ENCODE data around the gene EXOC1. TPM values are rescaled to one million over a fixed set of nuclear protein-coding genes. Genes with fewer than 3 reads are reported as not detected.
A peak's percentile ranks its signal among the peaks of the same experiment; 100 is the strongest.

EXOC1 gene
- total and polyA plus RNA-seq, 12 donors: 13.1 to 26.3 (median 21.5) TPM

GRCh38 chr4:55876387-55876786 lies 22.9 kb downstream of the EXOC1 start:
- no peak for TF ChIP-seq CTCF (IDR thresholded peaks at IDR 0.05)
- peaks cover 0 to 10% (median 0%) of the 10 kb centered on the region in 9 donors for H3K4me1 ChIP-seq
- H3K4me3 ChIP-seq: no peak overlapping the region
- H3K27me3 ChIP-seq: no peaks in the 10 kb centered on the region
- no peak overlapping the region for H3K27ac ChIP-seq
- peaks cover 0 to 98% (median 46%) of the 10 kb centered on the region in 9 donors for H3K36me3 ChIP-seq
- ATAC-seq: peak in 1 of 8 donors; percentile 35
- intact Hi-C loops (cut with DNase I): no loop called here
- DNase-seq: no peak
- no peaks in the 10 kb centered on the region for H3K9me3 ChIP-seq

- TF ChIP-seq CTCF (IDR thresholded peaks at IDR 0.05): no peak
- intact Hi-C loops (cut with DNase I): no loop called here
- peaks cover 0 to 10% (median 0%) of the 10 kb centered on the region in 9 donors for H3K4me1 ChIP-seq
- H3K4me3 ChIP-seq: no peak overlapping the region
- H3K36me3 ChIP-seq: peaks cover 0 to 98% (median 41%) of the 10 kb centered on the region in 9 donors
- no peak for DNase-seq
- no peaks in the 10 kb centered on the region for H3K9me3 ChIP-seq
- no peaks in the 10 kb centered on the region for H3K27me3 ChIP-seq
- 95% methylated on average over 3 of the region's 3 CpGs for WGBS, 2 donors
- H3K27ac ChIP-seq: no peak overlapping the region
- no peak for ATAC-seq
Measured at GRCh38 chr4:55879224-55879623, 25.8 kb downstream of the EXOC1 start.

- TF ChIP-seq CTCF (IDR thresholded peaks at IDR 0.05): no peak
- peaks cover 0 to 10% (median 0%) of the 10 kb centered on the region in 9 donors for H3K4me1 ChIP-seq
- ATAC-seq (no peak), DNase-seq (no peak)
- H3K27me3 ChIP-seq: no peaks in the 10 kb centered on the region
- H3K36me3 ChIP-seq: peaks cover 0 to 98% (median 37%) of the 10 kb centered on the region in 9 donors
- intact Hi-C loops (cut with DNase I): no loop called here
- H3K4me3 ChIP-seq: no peak overlapping the region
- WGBS, 2 donors: 97 to 99% methylated on average over 3 of the region's 3 CpGs
- no peak overlapping the region for H3K27ac ChIP-seq
- no peaks in the 10 kb centered on the region for H3K9me3 ChIP-seq
Measured at GRCh38 chr4:55880652-55881280, 27.3 kb downstream of the EXOC1 start.

- intact Hi-C loops (cut with DNase I): no loop called here
- 92 to 94% methylated on average over 2 of the region's 2 CpGs for WGBS, 2 donors
- no peak for ATAC-seq
Measured at GRCh38 chr4:55884093-55884850, 30.8 kb downstream of the EXOC1 start.

More at GRCh38 chr4:55884093-55884850, 30.8 kb downstream of the EXOC1 start:
- H3K9me3 ChIP-seq: no peaks in the 10 kb centered on the region
- peaks cover 0 to 97% (median 24%) of the 10 kb centered on the region in 9 donors for H3K36me3 ChIP-seq
- no peak overlapping the region for H3K4me3 ChIP-seq
- no peak overlapping the region for H3K27ac ChIP-seq
- H3K27me3 ChIP-seq: no peaks in the 10 kb centered on the region
- no peak for DNase-seq
- H3K4me1 ChIP-seq: no peaks in the 10 kb centered on the region
- no peak for TF ChIP-seq CTCF (IDR thresholded peaks at IDR 0.05)

Measured in heart right ventricle (tissue), 16 donors.